Activated CD4-positive, alpha-beta T cell treated with anti-CD3 and anti-CD28 coated beads for 36 hours (primary cell): Measurements from ENCODE around the gene TF. TPM values are rescaled to one million over a fixed set of nuclear protein-coding genes. Genes with fewer than 3 reads are reported as not detected.
A peak's percentile ranks its signal among the peaks of the same experiment; 100 is the strongest.

Experiments
- ATAC-seq: fragments of 200-7000 bp; cut with Tn5 transposase; one replicate; pipeline ENCODE4 v1.10.0; 2021; ENCODE audit warnings: mild to moderate bottlenecking, moderate library complexity
- CTCF ChIA-PET: fragments of 350-600 bp; sonication (Branson Sonifier 250); formaldehyde crosslinking; loops from one replicate; lab custom pipeline; 2021; ENCODE audit warnings: antibody characterized with exemption; lab: Charles Lee
- POLR2A ChIA-PET: fragments of 350-600 bp; sonication (Branson Sonifier 250); formaldehyde crosslinking; loops from one replicate; lab custom pipeline; 2021; ENCODE audit warnings: antibody characterized with exemption, inconsistent platforms; lab: Charles Lee
- DNase-seq: peaks from one replicate; pipeline ENCODE4 v3.0.0-alpha.2; 2020
- H3K27ac Mint-ChIP-seq: one replicate; pipeline ENCODE4 v1.8.0; 2021; ENCODE audit warnings: mixed read lengths
- H3K27me3 Mint-ChIP-seq: one replicate; pipeline ENCODE4 v1.8.0; 2021; ENCODE audit warnings: mixed read lengths
- H3K36me3 Mint-ChIP-seq: one replicate; pipeline ENCODE4 v1.8.0; 2021; ENCODE audit warnings: low read depth, mixed read lengths
- H3K4me1 Mint-ChIP-seq: one replicate; pipeline ENCODE4 v1.8.0; 2021; ENCODE audit warnings: mixed read lengths
- H3K4me3 Mint-ChIP-seq: one replicate; pipeline ENCODE4 v1.8.0; 2021; ENCODE audit warnings: mild to moderate bottlenecking, moderate library complexity, mixed read lengths
- H3K9me3 Mint-ChIP-seq: one replicate; pipeline ENCODE4 v1.8.0; 2021; ENCODE audit warnings: low read depth, mixed read lengths
- intact Hi-C, 2 experiments: fragments of 100-400 bp; cut with DNase I in 1 of 2; cut with micrococcal nuclease in 1 of 2; formaldehyde crosslinking; loops; one replicate each; pipeline versions ENCODE4 v1.14.2 to v1.15.1; 2022 to 2024; cut with DNase I, micrococcal nuclease
- total RNA-seq, 2 experiments: library from RNA; stranded (reverse); gene quantifications; one replicate each; pipeline ENCODE4 v1.2.3, GENCODE V29; 2021

Gene TF
- total RNA-seq, 2 experiments from 2014 or later: 0.11 to 0.12 TPM

GRCh38 chr3:133797396-133798105 is 51.4 kb downstream of the TF start:
- no peak for ATAC-seq
- H3K9me3 Mint-ChIP-seq: peaks cover 6% of the 10 kb centered on the region
- H3K4me3 Mint-ChIP-seq: no peak overlapping the region
- DNase-seq: no peak
- H3K27me3 Mint-ChIP-seq: peaks cover 27% of the 10 kb centered on the region
- no peaks in the 10 kb centered on the region for H3K4me1 Mint-ChIP-seq
- ChIA-PET POLR2A (no interaction called here), CTCF (no interaction called here)
- no peak overlapping the region for H3K27ac Mint-ChIP-seq
- intact Hi-C loops: no loop called here
- peaks cover 3% of the 10 kb centered on the region for H3K36me3 Mint-ChIP-seq

GRCh38 chr3:133799794-133800585 is 53.8 kb downstream of the TF start:
- Mint-ChIP-seq H3K27me3 (peaks cover 24% of the 10 kb centered on the region), H3K4me1 (peaks cover 2% of the 10 kb centered on the region), H3K4me3 (no peak overlapping the region), H3K9me3 (no peaks in the 10 kb centered on the region), H3K36me3 (no peaks in the 10 kb centered on the region), H3K27ac (no peak overlapping the region)
- ATAC-seq (peak; percentile 64), DNase-seq (no peak)
- ChIA-PET CTCF (interaction anchor here (0.7 kb wide), 1 partner anchor 93 kb away, joined by 3 read pairs; no protein-coding TSS in a partner anchor), POLR2A (no interaction called here)
- intact Hi-C loops: loop anchor here in 1 of 2 experiments (10.0 kb wide), 2 partner anchors 305 to 355 kb away; no protein-coding TSS in a partner anchor

GRCh38 chr3:133803469-133803868 is 57.3 kb downstream of the TF start:
- intact Hi-C loops: loop anchor here in 1 of 2 experiments (10.0 kb wide), 2 partner anchors 309 to 359 kb away; no protein-coding TSS in a partner anchor
- POLR2A ChIA-PET: interaction anchor here (0.6 kb wide), 1 partner anchor 229 kb away, joined by 3 read pairs; no protein-coding TSS in a partner anchor
- Mint-ChIP-seq H3K4me3 (no peak overlapping the region), H3K9me3 (no peaks in the 10 kb centered on the region), H3K4me1 (peaks cover 26% of the 10 kb centered on the region), H3K36me3 (peaks cover 17% of the 10 kb centered on the region), H3K27me3 (peaks cover 11% of the 10 kb centered on the region), H3K27ac (no peak overlapping the region)
- DNase-seq (no peak), ATAC-seq (no peak)
- CTCF ChIA-PET: interaction anchor here (0.6 to 2.2 kb wide), 4 partner anchors 15 to 141 kb away, joined by 3 to 6 read pairs (median 4); partner anchors contain the start of gene TOPBP1

- DNase-seq: no peak
- POLR2A ChIA-PET: no interaction called here
- H3K27me3 Mint-ChIP-seq: peaks cover 8% of the 10 kb centered on the region
- no peak for ATAC-seq
- CTCF ChIA-PET: interaction anchor here (0.6 to 2.2 kb wide), 4 partner anchors 13 to 143 kb away, joined by 3 to 6 read pairs (median 4); partner anchors contain the start of gene TOPBP1
- H3K4me1 Mint-ChIP-seq: peaks cover 32% of the 10 kb centered on the region
- H3K27ac Mint-ChIP-seq: peak overlapping the region; percentile 98
- H3K9me3 Mint-ChIP-seq: no peaks in the 10 kb centered on the region
- peaks cover 24% of the 10 kb centered on the region for H3K36me3 Mint-ChIP-seq
- intact Hi-C loops: loop anchor here (1.0 to 10.0 kb wide), 14 partner anchors 46 to 1388 kb away; partner anchors contain the start of genes CDV3 (in 2 of the 2), CEP63 (in 2 of the 2), NPHP3 (in 2 of the 2) and ANAPC13 (in 1 of the 2)
- peak overlapping the region; percentile 93 for H3K4me3 Mint-ChIP-seq
Measured at GRCh38 chr3:133804896-133805295, 58.7 kb downstream of the TF start.

- intact Hi-C loops: loop anchor here (1.0 to 10.0 kb wide), 14 partner anchors 46 to 1388 kb away; partner anchors contain the start of genes CDV3 (in 2 of the 2), CEP63 (in 2 of the 2), NPHP3 (in 2 of the 2) and ANAPC13 (in 1 of the 2)
- peaks cover 29% of the 10 kb centered on the region for H3K36me3 Mint-ChIP-seq
Measured at GRCh38 chr3:133805384-133805701, 59.1 kb downstream of the TF start.

GRCh38 chr3:133805702-133806475 is 59.7 kb downstream of the TF start, which contains the start of gene SRPRB:
TSS of gene SRPRB (plus strand) at chr3:133805815. CDS start at chr3:133805849, 34 bp downstream.
- POLR2A ChIA-PET: interaction anchor here (0.6 to 1.2 kb wide), 2 partner anchors 15 to 384 kb away, joined by 3 read pairs; no protein-coding TSS in a partner anchor
- intact Hi-C loops: loop anchor here (1.0 to 10.0 kb wide), 15 partner anchors 45 to 1389 kb away; partner anchors contain the start of genes CDV3 (in 2 of the 2), CEP63 (in 2 of the 2), NPHP3 (in 2 of the 2) and ANAPC13 (in 1 of the 2)
- peak within 1 kb of the TSS; percentile 98 for H3K27ac Mint-ChIP-seq
- peak within 1 kb of the TSS; percentile 93 for H3K4me3 Mint-ChIP-seq
- H3K36me3 Mint-ChIP-seq: peaks cover 31% of the 10 kb centered on the region
- DNase-seq: peak; percentile 98
- no peaks in the 10 kb centered on the region for H3K9me3 Mint-ChIP-seq
- CTCF ChIA-PET: interaction anchor here (0.6 to 2.7 kb wide), 6 partner anchors 9 to 315 kb away, joined by 3 to 8 read pairs (median 4); no protein-coding TSS in a partner anchor
- ATAC-seq: peak; percentile 99
- H3K4me1 Mint-ChIP-seq: peaks cover 40% of the 10 kb centered on the region
- H3K27me3 Mint-ChIP-seq: peaks cover 6% of the 10 kb centered on the region

More at GRCh38 chr3:133805384-133805701, 59.1 kb downstream of the TF start:
- peaks cover 6% of the 10 kb centered on the region for H3K27me3 Mint-ChIP-seq
- ATAC-seq: no peak
- H3K4me1 Mint-ChIP-seq: peaks cover 36% of the 10 kb centered on the region
- ChIA-PET POLR2A (no interaction called here), CTCF (interaction anchor here (0.6 kb wide), 1 partner anchor 112 kb away, joined by 3 read pairs; no protein-coding TSS in a partner anchor)
- no peaks in the 10 kb centered on the region for H3K9me3 Mint-ChIP-seq
- peak overlapping the region; percentile 93 for H3K4me3 Mint-ChIP-seq
- peak overlapping the region; percentile 98 for H3K27ac Mint-ChIP-seq
- DNase-seq: no peak

GRCh38 chr3:133812872-133813271 is 66.7 kb downstream of the TF start:
- ATAC-seq (no peak), DNase-seq (no peak)
- Mint-ChIP-seq H3K36me3 (peaks cover 45% of the 10 kb centered on the region), H3K4me1 (peaks cover 30% of the 10 kb centered on the region), H3K27me3 (no peaks in the 10 kb centered on the region), H3K27ac (no peak overlapping the region), H3K4me3 (no peak overlapping the region), H3K9me3 (no peaks in the 10 kb centered on the region)
- intact Hi-C loops: loop anchor here in 1 of 2 experiments (10.0 kb wide), 1 partner anchor 382 kb away; no protein-coding TSS in a partner anchor
- ChIA-PET POLR2A (no interaction called here), CTCF (interaction anchor here (0.7 kb wide), 1 partner anchor 161 kb away, joined by 3 read pairs; no protein-coding TSS in a partner anchor)

- CTCF ChIA-PET: interaction anchor here (1.2 kb wide), 1 partner anchor 9 kb away, joined by 4 read pairs; no protein-coding TSS in a partner anchor
Measured at GRCh38 chr3:133815386-133815785, 69.2 kb downstream of the TF start.

GRCh38 chr3:133820129-133820528 is 73.9 kb downstream of the TF start:
- no peak for ATAC-seq
- Mint-ChIP-seq H3K27me3 (no peaks in the 10 kb centered on the region), H3K27ac (no peak overlapping the region), H3K4me3 (no peak overlapping the region), H3K9me3 (no peaks in the 10 kb centered on the region), H3K36me3 (peaks cover 58% of the 10 kb centered on the region), H3K4me1 (peaks cover 3% of the 10 kb centered on the region)
- intact Hi-C loops: loop anchor here in 1 of 2 experiments (5.0 kb wide), 1 partner anchor 1093 kb away; no protein-coding TSS in a partner anchor
- POLR2A ChIA-PET: interaction anchor here (0.7 to 0.9 kb wide), 3 partner anchors 14 to 548 kb away, joined by 3 read pairs; no protein-coding TSS in a partner anchor
- CTCF ChIA-PET: interaction anchor here (0.8 to 1.2 kb wide), 6 partner anchors 14 to 110 kb away, joined by 3 to 4 read pairs (median 3); no protein-coding TSS in a partner anchor
- DNase-seq: no peak

More at GRCh38 chr3:133815386-133815785, 69.2 kb downstream of the TF start:
- DNase-seq (no peak), ATAC-seq (no peak)
- Mint-ChIP-seq H3K4me1 (peaks cover 17% of the 10 kb centered on the region), H3K4me3 (no peak overlapping the region), H3K27ac (no peak overlapping the region), H3K36me3 (peaks cover 39% of the 10 kb centered on the region), H3K27me3 (no peaks in the 10 kb centered on the region), H3K9me3 (no peaks in the 10 kb centered on the region)
- POLR2A ChIA-PET: no interaction called here
- intact Hi-C loops: loop anchor here in 1 of 2 experiments (10.0 kb wide), 1 partner anchor 379 kb away; no protein-coding TSS in a partner anchor
